Measurements from ENCODE around the gene MYOZ1. TPM values are rescaled to one million over a fixed set of nuclear protein-coding genes. Genes with fewer than 3 reads are reported as not detected.
"Not testable (repeated sequence)": the region's sequence is repeated elsewhere in the genome, so short reads cannot be mapped to it uniquely, and the experiment has no call there.

MYOZ1 gene, protein sequence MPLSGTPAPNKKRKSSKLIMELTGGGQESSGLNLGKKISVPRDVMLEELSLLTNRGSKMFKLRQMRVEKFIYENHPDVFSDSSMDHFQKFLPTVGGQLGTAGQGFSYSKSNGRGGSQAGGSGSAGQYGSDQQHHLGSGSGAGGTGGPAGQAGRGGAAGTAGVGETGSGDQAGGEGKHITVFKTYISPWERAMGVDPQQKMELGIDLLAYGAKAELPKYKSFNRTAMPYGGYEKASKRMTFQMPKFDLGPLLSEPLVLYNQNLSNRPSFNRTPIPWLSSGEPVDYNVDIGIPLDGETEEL
- 16.9 and 17.4 TPM in 2 replicates for polyA plus RNA-seq (2013)

DNA sequence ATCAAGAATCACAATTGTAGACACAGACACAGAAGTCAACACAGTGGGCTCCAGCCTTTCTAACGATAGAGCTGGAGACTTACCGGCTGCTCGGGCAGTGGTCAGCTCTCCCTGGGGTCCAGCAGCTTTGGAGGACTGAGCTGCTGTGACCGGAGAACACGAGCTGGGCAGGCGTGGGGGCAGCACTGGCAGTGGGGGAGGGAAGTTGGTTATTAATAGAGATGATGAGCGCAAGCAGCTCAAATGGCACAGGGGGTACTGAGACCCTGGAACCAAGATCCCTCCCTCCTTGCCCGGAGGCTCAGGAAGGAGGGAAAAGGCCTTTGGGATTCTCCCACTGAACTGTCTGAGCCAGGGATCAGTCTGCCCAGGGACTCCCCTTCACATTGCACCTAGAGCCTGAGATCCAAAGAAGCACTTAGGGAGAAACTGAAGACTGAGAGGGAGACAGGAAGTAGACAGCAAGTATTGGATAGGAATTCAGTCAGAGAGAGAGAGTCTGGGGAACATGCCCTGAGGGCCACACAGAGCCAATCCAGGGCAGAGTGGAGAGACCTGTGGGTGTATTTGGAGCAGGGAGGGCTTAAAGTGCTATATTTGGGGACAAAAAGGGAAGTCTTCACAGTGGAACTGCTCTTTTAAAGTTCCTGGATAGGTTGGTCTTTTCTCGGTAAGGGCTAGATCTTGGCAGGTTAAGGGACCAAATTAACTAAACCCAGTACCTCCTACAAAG is at the start of gene MYOZ1:
MYOZ1 (minus strand) TSS at position 147 of the 733 bp plus-strand sequence. CDS start 1,457 bp downstream, outside the sequence.
- Histone ChIP-seq H3K9ac (ENCODE audit: low read length) (no peak within 1 kb of the TSS), H4K91ac (ENCODE audit: low read depth, low read length) (peak within 1 kb of the TSS; percentile 92), H3K14ac (ENCODE audit: low read length) (peak within 1 kb of the TSS; percentile 79), H3K18ac (ENCODE audit: low read length) (peak within 1 kb of the TSS; percentile 64), H4K8ac (ENCODE audit: low read depth, low read length) (peak within 1 kb of the TSS; percentile 71), H3K36me3 (ENCODE audit: control insufficient read depth in 1 of 2, insufficient read depth in 2 of 2, low read length in 2 of 2) (no peaks in the 10 kb centered on the region), H3K79me2 (ENCODE audit: control insufficient read depth, insufficient read depth, low read length, poor library complexity) (peaks cover 3% of the 10 kb centered on the region), H3K79me1 (ENCODE audit: low read length) (peaks cover 10% of the 10 kb centered on the region), H2AFZ (ENCODE audit: insufficient read depth, low read length, poor library complexity) (peak within 1 kb of the TSS; percentile 68), H2AK5ac (ENCODE audit: low read length) (peak within 1 kb of the TSS; percentile 66), H3K27ac (ENCODE audit: low read depth, low read length) (peak within 1 kb of the TSS; percentile 83), H3K4me2 (ENCODE audit: low read length) (peak within 1 kb of the TSS; percentile 45), H2BK12ac (ENCODE audit: low read length) (peak within 1 kb of the TSS; percentile 97), H4K12ac (ENCODE audit: low read depth, low read length) (peak within 1 kb of the TSS; percentile 56), H2BK5ac (ENCODE audit: low read depth, low read length, poor library complexity) (peak within 1 kb of the TSS; percentile 81), H3K4me1 (ENCODE audit: control insufficient read depth in 1 of 2, insufficient read depth in 2 of 2, low read length in 2 of 2) (peaks cover 13 to 20% of the 10 kb centered on the region in 2 experiments), H3K9me3 (ENCODE audit: insufficient read depth, low read depth, low read length) (no peaks in the 10 kb centered on the region), H3K27me3 (ENCODE audit: insufficient read depth, low read length) (no peaks in the 10 kb centered on the region), H3K4me3 (ENCODE audit: low read depth, low read length) (no peak within 1 kb of the TSS), H2BK120ac (ENCODE audit: insufficient read depth, low read length, poor library complexity) (peak within 1 kb of the TSS; percentile 93), H3K4ac (ENCODE audit: low read depth, low read length) (peak within 1 kb of the TSS; percentile 41), H3K23ac (ENCODE audit: low read length) (no peak within 1 kb of the TSS)
- WGBS (ENCODE audit: extremely low coverage, insufficient coverage, insufficient read length), result no CpG with 5 or more reads among the region's 9 CpGs
- DNase-seq, result peak; percentile 37 to 66

DNA sequence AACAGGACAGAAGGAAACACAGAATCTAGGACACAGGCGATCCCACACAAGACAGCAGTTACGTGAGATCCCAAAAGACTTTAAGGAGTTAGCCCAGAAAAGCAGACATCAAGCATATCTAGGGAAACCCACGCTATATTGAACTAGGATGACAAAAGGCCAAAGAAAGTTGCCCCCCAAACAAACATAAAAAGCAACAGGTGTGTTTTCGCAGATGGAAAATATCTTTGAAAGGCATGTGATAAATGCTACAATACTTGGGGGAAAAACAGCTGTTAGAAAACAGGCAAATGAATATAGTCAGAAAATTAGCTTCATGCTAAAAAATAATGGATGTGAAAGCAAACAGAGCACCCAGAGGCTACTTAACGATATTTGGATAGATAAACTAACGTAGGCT is 49.5 kb upstream of the MYOZ1 start:
- not testable (repeated sequence) for H3K79me1 ChIP-seq (ENCODE audit: low read length); H3K4ac ChIP-seq (ENCODE audit: low read depth, low read length); H3K4me2 ChIP-seq (ENCODE audit: low read length); H2AFZ ChIP-seq (ENCODE audit: insufficient read depth, low read length, poor library complexity); H2AK5ac ChIP-seq (ENCODE audit: low read length); H3K79me2 ChIP-seq (ENCODE audit: control insufficient read depth, insufficient read depth, low read length, poor library complexity); DNase-seq; H3K18ac ChIP-seq (ENCODE audit: low read length); H3K27me3 ChIP-seq (ENCODE audit: insufficient read depth, low read length); H4K91ac ChIP-seq (ENCODE audit: low read depth, low read length); H3K4me3 ChIP-seq (ENCODE audit: low read depth, low read length); H3K23ac ChIP-seq (ENCODE audit: low read length); H3K36me3 ChIP-seq (ENCODE audit: control insufficient read depth in 1 of 2, insufficient read depth in 2 of 2, low read length in 2 of 2); H4K12ac ChIP-seq (ENCODE audit: low read depth, low read length); H3K14ac ChIP-seq (ENCODE audit: low read length); H4K8ac ChIP-seq (ENCODE audit: low read depth, low read length); H3K4me1 ChIP-seq (ENCODE audit: control insufficient read depth in 1 of 2, insufficient read depth in 2 of 2, low read length in 2 of 2); H2BK5ac ChIP-seq (ENCODE audit: low read depth, low read length, poor library complexity); H3K9ac ChIP-seq (ENCODE audit: low read length); H2BK120ac ChIP-seq (ENCODE audit: insufficient read depth, low read length, poor library complexity); H3K9me3 ChIP-seq (ENCODE audit: insufficient read depth, low read depth, low read length); H3K27ac ChIP-seq (ENCODE audit: low read depth, low read length); H2BK12ac ChIP-seq (ENCODE audit: low read length)
- no CpG with 5 or more reads among the region's 6 CpGs for WGBS (ENCODE audit: extremely low coverage, insufficient coverage, insufficient read length)

DNA sequence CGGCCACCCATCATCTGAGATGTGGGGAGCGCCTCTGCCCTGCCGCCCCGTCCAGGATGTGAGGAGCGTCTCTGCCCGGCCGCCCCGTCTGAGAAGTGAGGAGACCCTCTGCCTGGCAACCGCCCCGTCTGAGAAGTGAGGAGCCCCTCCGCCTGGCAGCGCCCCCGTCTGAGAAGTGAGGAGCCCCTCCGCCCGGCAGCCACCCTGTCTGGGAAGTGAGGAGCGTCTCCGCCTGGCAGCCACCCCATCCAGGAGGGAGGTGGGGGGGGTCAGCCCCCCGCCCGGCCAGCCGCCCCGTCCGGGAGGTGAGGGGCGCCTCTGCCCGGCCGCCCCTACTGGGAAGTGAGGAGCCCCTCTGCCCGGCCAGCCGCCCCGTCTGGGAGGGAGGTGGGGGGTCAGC is 48.3 kb upstream of the MYOZ1 start:
- H3K36me3 ChIP-seq (ENCODE audit: control insufficient read depth in 1 of 2, insufficient read depth in 2 of 2, low read length in 2 of 2); H2AFZ ChIP-seq (ENCODE audit: insufficient read depth, low read length, poor library complexity); H2BK5ac ChIP-seq (ENCODE audit: low read depth, low read length, poor library complexity); H3K4ac ChIP-seq (ENCODE audit: low read depth, low read length); H3K18ac ChIP-seq (ENCODE audit: low read length); H2AK5ac ChIP-seq (ENCODE audit: low read length); H2BK12ac ChIP-seq (ENCODE audit: low read length); H3K4me2 ChIP-seq (ENCODE audit: low read length); H3K79me1 ChIP-seq (ENCODE audit: low read length); H4K91ac ChIP-seq (ENCODE audit: low read depth, low read length); H4K12ac ChIP-seq (ENCODE audit: low read depth, low read length); H3K4me1 ChIP-seq (ENCODE audit: control insufficient read depth in 1 of 2, insufficient read depth in 2 of 2, low read length in 2 of 2); H3K27ac ChIP-seq (ENCODE audit: low read depth, low read length); H3K4me3 ChIP-seq (ENCODE audit: low read depth, low read length); H3K23ac ChIP-seq (ENCODE audit: low read length); H2BK120ac ChIP-seq (ENCODE audit: insufficient read depth, low read length, poor library complexity); H3K9me3 ChIP-seq (ENCODE audit: insufficient read depth, low read depth, low read length); H3K79me2 ChIP-seq (ENCODE audit: control insufficient read depth, insufficient read depth, low read length, poor library complexity); H3K14ac ChIP-seq (ENCODE audit: low read length); H3K27me3 ChIP-seq (ENCODE audit: insufficient read depth, low read length); DNase-seq; H3K9ac ChIP-seq (ENCODE audit: low read length); H4K8ac ChIP-seq (ENCODE audit: low read depth, low read length): not testable (repeated sequence)
- WGBS (ENCODE audit: extremely low coverage, insufficient coverage, insufficient read length), result no CpG with 5 or more reads among the region's 28 CpGs

DNA sequence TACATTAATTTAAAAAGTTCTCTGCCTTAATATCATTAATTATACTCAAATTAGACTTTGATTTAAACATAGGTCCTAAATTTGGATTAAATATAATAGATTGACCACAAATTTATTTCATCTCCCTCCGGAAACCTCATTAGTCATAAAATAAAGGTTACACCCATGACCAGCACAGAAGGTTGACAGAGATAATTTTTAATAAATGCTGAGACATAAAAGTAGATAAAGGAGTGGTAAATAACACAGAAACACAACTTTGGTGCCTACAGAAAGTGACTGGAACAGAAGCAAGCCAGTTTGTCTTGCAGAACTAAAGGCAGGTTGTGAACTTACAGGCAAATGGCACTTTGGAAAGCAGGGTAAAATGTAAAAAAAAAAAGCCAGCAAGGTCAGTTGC is 46.4 kb upstream of the MYOZ1 start:
- not testable (repeated sequence) for H3K27me3 ChIP-seq (ENCODE audit: insufficient read depth, low read length); H3K79me2 ChIP-seq (ENCODE audit: control insufficient read depth, insufficient read depth, low read length, poor library complexity); H2AFZ ChIP-seq (ENCODE audit: insufficient read depth, low read length, poor library complexity); H2BK12ac ChIP-seq (ENCODE audit: low read length); H3K4me3 ChIP-seq (ENCODE audit: low read depth, low read length); H3K9me3 ChIP-seq (ENCODE audit: insufficient read depth, low read depth, low read length); H2BK5ac ChIP-seq (ENCODE audit: low read depth, low read length, poor library complexity); H3K4me1 ChIP-seq (ENCODE audit: control insufficient read depth in 1 of 2, insufficient read depth in 2 of 2, low read length in 2 of 2); H3K23ac ChIP-seq (ENCODE audit: low read length); H4K12ac ChIP-seq (ENCODE audit: low read depth, low read length); H3K4ac ChIP-seq (ENCODE audit: low read depth, low read length); H3K36me3 ChIP-seq (ENCODE audit: control insufficient read depth in 1 of 2, insufficient read depth in 2 of 2, low read length in 2 of 2); H4K91ac ChIP-seq (ENCODE audit: low read depth, low read length); H3K27ac ChIP-seq (ENCODE audit: low read depth, low read length); H3K9ac ChIP-seq (ENCODE audit: low read length); H2AK5ac ChIP-seq (ENCODE audit: low read length); H3K18ac ChIP-seq (ENCODE audit: low read length); H3K4me2 ChIP-seq (ENCODE audit: low read length); H4K8ac ChIP-seq (ENCODE audit: low read depth, low read length); H2BK120ac ChIP-seq (ENCODE audit: insufficient read depth, low read length, poor library complexity); DNase-seq; H3K14ac ChIP-seq (ENCODE audit: low read length); H3K79me1 ChIP-seq (ENCODE audit: low read length)
- no CpG with 5 or more reads among the region's 1 CpG for WGBS (ENCODE audit: extremely low coverage, insufficient coverage, insufficient read length)

Measured in trophoblast cell (in vitro differentiated cells and primary cell).